ENCODE results near the gene MALL.

GRCh38 chr2:110146183-110146944, 30.7 kb upstream of the MALL start:
- TF ChIP-seq POLR2A (IDR thresholded peaks at IDR 0.05): no peak
- TF ChIP-seq CTCF (IDR thresholded peaks at IDR 0.05): no peak

Data from lower leg skin (tissue), 3 donors.